SK-MEL-5 (cell line): ENCODE data around the gene STAB2. TPM values are rescaled to one million over a fixed set of nuclear protein-coding genes. Genes with fewer than 3 reads are reported as not detected.
A peak's percentile ranks its signal among the peaks of the same experiment; 100 is the strongest.
"Not testable (repeated sequence)": the region's sequence is repeated elsewhere in the genome, so short reads cannot be mapped to it uniquely, and the experiment has no call there.

ENCODE experiments used
- DNase-seq: peaks from one replicate; pipeline ENCODE4 v3.0.0-alpha.2; 2016; ENCODE audit warnings: low read depth, low spot score
- in situ Hi-C: cut with HindIII; loops from 2 replicates; pipeline ENCODE4 v1.10.0; 2016; ENCODE audit warnings: low sequenced_read_pairs, high pct_unique_total_duplicates, low pct_unique_long_range_greater_than_20kb
- total RNA-seq: library from RNA; depleted of rRNA; stranded (reverse); fragments of >200 nt; shearing (Covaris generic); gene quantifications from 2 replicates; pipeline ENCODE4 v1.2.3, GENCODE V29; 2014

STAB2 gene
- total RNA-seq, 1 experiment from 2014 or later = not detected

GRCh38 chr12:103637429-103637828 is 50.4 kb downstream of the STAB2 start:
- DNase-seq = no peak
- in situ Hi-C loops = no loop called here

DNA sequence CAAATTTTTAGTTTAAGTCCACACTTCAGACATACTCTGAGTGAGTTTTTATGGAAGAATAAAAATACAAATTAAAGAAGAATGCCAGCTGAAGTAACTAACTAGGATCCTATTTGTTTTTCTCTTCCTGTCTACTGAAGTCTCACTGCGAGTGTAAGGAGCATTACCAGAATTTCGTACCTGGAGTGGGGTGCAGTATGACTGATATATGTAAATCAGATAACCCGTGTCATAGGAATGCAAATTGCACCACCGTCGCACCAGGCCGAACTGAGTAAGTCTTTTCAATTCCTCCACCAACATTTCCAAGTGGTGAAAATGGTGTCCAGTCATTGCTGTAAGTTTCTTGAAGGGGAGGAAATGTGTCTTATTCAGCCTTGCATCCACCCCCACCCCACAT is 52.9 kb downstream of the STAB2 start:
- no peak for DNase-seq
- in situ Hi-C loops = no loop called here

DNA sequence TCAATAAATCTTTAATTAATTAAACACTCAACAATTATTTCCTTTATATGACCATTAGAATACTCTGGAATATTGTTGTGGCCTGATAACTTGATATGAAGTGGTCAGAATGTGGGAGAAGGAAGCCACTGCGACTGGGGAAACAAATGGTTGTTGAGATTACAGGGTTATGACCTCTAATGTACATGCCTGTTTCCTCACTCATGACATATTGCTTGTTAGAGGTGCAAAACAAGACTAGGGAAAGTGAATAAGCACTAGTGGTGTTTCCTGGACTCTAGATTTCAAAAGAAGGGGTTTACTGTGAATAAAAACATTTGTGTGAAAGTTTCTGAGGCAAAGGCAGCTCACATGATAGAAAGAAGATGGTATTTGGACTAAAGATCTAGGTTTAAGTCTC is 53.3 kb downstream of the STAB2 start:
- in situ Hi-C loops = no loop called here
- no peak for DNase-seq

DNA sequence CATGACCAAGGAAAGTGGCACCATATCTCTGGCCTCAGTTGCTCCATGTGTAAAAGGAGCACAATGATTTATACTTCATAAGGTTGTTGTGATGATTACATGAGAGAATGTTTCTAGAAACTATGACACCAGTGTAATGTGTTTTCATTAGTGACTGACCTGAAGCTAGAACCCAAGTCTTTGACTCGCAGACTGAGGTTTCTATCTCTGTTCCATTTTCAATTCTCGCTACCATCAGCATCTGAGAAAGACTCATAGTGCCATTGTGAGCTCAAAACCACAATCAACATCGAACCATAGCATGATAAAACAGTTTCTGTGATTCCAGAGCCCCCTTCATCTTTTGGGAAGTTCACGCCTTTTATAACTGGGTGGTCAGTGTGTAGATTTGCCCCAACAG is 53.8 kb downstream of the STAB2 start:
- no peak for DNase-seq
- in situ Hi-C loops = no loop called here

DNA sequence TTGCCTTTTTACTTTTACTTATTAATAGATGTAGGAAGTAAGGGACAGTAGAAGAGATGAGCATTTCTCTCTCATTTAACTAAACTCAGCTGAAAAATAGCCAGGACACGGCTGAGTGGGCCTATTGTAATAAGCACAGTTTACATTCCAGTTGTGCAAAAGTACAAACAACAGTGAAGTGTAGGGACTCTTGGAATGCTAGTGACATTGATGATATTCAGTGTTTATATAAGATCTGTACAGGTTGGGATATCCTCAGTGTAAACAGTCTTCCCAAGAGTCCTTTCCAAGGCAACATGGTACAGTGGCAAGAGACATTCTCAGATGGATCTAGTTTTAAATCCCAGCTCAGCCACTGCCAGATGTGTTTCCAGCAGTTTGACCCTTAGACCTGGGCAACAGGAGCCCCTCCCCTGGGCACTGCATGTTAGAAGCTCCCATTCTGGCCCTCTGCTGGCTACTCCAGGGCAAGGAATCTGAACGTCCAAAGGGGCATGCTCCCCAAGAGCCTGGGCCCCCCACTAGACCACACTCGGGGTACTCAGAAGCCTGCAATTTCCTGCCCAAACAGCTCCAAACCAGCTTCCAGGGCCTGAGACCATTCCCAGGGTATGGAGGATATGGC is 55.3 kb downstream of the STAB2 start:
- in situ Hi-C loops = no loop called here
- DNase-seq = no peak

- DNase-seq = no peak
- in situ Hi-C loops = no loop called here
Observed at GRCh38 chr12:103645202-103645601, 58.1 kb downstream of the STAB2 start.

- in situ Hi-C loops = no loop called here
- peak; percentile 25 for DNase-seq
Observed at GRCh38 chr12:103647267-103647666, 60.2 kb downstream of the STAB2 start.

DNA sequence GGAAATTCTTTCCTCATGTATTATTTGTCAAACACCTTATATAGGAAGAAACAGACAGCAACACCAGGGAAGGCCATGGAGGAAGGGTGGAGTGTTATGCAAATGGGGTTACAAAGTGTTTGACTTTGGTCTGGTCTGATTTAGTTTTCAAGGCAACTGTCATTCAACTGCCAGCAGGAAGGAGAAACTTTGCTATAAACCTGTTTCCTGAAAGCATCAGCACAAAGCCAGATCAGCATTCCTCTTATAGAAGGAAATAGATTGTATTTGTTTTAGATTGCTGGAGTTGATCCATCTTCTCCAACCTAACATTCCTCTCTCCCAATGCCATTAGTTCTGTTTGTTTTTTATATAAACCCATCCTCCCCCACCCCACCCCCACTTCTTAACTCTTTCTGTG is 65.7 kb downstream of the STAB2 start:
- in situ Hi-C loops = no loop called here
- DNase-seq = no peak

- DNase-seq, in situ Hi-C loops: not testable (repeated sequence)
Observed at GRCh38 chr12:103653568-103654173, 66.6 kb downstream of the STAB2 start.

GRCh38 chr12:103654816-103655215 is 67.7 kb downstream of the STAB2 start:
- DNase-seq = no peak
- in situ Hi-C loops = no loop called here

GRCh38 chr12:103656291-103656690 is 69.2 kb downstream of the STAB2 start:
- in situ Hi-C loops = no loop called here
- DNase-seq = no peak

GRCh38 chr12:103657331-103657730 is 70.3 kb downstream of the STAB2 start:
- in situ Hi-C loops = no loop called here
- DNase-seq = no peak

- in situ Hi-C loops = no loop called here
- DNase-seq = no peak
Observed at GRCh38 chr12:103664626-103665025, 77.6 kb downstream of the STAB2 start.

DNA sequence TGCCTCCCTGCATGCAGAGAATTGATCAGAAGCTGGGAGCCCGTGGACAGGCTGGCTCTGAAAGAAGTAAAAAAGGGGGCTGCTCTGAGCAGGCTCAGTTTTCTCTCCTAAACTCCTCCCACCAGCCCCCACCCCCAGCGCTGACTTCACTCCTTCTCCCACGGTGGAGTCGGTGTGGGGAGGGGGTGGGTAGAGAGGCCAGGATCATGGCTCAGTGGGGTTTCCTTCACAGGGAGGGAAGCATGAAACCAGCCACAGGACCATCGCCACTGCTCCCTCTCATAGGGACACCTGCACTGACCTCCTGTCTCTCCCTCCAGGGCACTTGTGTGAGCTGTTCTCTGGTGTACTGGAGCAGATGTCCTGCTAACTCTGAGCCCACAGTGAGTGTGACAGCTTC is 78.9 kb downstream of the STAB2 start:
- no peak for DNase-seq
- in situ Hi-C loops = no loop called here

DNA sequence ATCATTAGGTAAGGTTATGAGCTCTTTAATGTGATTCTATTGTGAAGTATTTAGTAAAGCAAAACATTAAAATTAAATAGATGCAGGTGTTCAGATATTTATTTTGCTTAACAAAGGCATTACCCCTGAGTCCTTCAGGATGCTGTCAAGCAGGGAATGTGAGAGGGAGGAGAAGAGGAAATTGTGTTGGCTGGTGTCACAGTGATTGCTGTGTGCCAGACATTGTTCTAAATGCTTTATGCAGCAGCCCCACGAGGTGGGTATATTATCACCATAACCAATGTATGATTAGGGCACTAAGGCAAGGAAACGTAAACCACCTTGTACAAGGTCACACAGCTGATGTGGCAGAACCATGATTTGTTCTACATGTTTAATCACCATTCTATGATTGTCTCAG is 80.1 kb downstream of the STAB2 start:
- no peak for DNase-seq
- in situ Hi-C loops = no loop called here

DNA sequence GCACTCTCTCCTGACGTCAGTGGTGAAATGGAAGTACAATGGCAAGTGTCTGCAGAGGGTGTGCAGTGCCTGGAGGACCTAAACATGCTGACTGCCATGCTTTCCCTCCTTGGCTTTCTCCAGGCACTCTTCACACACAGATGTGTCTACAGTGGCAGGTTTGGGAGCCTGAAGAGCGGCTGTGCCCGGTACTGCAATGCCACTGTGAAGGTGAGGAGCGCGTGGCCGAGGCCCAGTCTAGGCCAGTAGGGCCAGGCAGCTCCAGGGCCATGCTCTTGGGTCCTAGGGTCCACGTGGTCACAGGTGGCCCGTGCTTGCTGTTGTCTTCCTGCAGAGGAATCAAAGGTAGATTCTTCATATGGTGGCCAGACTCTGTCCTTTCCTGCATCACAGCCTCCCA is 81.4 kb downstream of the STAB2 start:
- in situ Hi-C loops = no loop called here
- DNase-seq = no peak

- in situ Hi-C loops = no loop called here
- no peak for DNase-seq
Observed at GRCh38 chr12:103671367-103671766, 84.3 kb downstream of the STAB2 start.

- no peak for DNase-seq
- in situ Hi-C loops = no loop called here
Observed at GRCh38 chr12:103672401-103673119, 85.5 kb downstream of the STAB2 start.

DNA sequence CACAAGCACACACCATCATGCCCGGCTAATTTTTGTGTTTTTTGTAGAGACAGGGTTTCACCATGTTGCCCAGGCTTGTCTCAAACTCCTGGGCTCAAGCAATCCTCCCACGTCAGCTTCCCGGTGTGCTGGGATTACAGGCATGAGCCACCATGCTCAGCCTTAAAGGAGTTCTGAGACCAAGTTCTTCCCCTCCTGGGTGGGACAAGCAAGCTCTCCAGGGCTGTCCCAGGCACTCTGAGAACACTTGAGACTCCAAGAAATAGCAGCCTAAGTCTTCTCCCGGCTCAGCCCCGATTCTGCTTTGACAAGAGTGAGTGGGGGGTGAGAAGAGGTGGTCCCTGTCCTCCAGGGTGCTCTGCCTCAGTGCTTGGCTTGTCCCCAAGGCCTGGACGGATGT is 86.4 kb downstream of the STAB2 start:
- no peak for DNase-seq
- in situ Hi-C loops = no loop called here
